NCI-H1417 treated with DMSO at 0.1 percent for 48 hours (cell line): ENCODE results near the gene GNAI2.

ENCODE experiments used
- DNase-seq: peaks from one replicate; lab custom pipeline; 2025; lab: John Stamatoyannopoulos, UW

Gene GNAI2

DNA sequence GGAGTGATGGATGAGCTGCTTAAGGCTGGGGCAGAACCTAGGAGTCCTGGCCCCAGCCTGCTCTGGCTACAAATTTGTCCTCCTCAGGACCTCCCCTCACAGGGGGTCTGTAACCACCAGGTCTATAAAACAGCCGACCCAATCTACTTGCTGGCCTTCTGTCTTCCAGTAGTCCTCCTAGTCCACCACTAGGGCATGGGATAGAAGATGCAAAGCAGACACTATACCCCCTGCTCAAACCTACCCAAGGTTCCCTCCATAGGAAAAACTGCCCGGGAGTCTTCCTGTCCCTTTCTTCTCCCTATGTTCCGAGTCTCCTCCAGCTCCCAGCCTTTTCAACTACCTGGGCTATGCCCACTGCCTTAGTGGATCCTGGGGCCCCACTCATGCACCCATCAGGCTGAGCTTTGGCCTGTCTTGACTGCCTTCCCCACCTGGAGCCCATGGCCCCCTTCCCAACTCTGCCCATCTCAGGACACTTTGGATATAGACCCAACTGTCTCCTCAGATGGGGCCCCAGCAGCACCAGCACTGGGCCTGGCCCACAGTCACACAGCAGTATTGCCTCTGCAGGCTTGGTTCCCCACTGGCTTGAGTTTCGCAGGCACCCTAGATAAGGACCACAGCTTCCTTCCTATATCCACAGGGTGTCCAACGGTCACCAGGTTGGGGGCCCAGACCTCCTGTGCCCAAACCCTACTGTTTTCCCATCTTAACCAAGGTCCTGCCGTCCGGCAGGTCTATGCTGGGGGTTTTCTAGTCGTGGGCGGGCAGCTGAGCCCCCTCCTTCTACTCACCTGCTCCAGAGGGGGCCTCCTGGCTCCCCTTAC is 62.1 kb downstream of the GNAI2 start:
- DNase-seq, result no peak

DNA sequence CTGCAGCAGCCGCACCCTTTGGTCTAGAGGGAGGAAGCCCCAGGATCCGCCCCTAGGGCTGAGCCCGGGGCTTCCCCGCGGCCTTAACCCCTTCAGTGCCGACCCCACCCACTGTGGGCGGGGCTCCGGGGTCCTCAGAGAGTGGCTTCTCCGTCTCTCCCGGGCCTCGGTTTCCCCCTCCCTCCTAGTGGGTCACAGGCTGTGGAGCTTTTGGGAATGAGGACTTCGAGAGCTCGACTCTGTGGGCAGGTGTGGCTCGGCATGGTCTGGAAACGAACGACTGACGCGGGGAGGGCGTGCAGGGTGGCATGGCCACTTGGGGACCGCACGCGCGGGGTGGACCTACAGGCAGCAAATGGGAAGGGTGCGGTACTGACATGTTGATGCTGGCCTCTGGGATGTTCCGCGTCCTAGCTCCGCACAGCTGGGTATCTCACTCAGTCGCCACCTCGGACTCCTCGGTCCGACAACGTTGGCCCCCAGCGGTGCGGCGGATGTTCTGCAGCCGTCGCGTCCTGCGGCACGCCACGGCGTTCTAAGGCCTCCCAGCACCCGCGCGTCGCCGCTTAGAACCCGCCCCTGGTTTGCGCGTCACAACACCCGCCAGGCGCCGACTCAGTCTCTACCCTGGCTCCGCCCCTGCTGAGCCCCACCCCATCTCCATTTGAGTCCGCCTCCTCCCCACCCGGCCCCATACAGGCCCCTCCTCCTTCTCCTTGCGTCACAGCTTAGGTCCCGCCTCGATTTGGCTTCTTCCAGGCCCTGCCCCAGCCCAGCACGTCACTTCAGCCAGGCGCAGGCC is 63.0 kb downstream of the GNAI2 start, which contains the start of the genes HYAL3 and NAA80:
Gene HYAL3, minus strand, starts transcription at position 570 of the 802 bp plus-strand sequence. CDS start 3,803 bp downstream, outside the sequence.
Gene NAA80, minus strand, starts transcription at position 570 of the 802 bp plus-strand sequence. CDS start 1,942 bp downstream, outside the sequence.
- peak; percentile 69 for DNase-seq

DNA sequence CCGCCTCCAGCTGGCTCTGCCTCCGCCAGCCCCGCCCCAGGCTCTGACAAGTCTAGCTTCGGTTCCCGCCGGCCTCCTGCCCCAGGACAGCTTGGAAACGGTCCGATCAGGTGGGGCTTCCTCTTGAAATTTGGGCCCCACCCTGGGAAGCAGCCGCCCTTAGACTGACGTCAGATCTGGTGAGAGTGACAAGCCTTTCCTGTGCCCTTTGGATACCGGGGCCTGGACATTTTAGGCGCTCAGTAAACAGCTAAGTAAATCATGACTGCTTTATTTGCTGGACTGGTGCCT is 63.6 kb downstream of the GNAI2 start:
- no peak for DNase-seq

DNA sequence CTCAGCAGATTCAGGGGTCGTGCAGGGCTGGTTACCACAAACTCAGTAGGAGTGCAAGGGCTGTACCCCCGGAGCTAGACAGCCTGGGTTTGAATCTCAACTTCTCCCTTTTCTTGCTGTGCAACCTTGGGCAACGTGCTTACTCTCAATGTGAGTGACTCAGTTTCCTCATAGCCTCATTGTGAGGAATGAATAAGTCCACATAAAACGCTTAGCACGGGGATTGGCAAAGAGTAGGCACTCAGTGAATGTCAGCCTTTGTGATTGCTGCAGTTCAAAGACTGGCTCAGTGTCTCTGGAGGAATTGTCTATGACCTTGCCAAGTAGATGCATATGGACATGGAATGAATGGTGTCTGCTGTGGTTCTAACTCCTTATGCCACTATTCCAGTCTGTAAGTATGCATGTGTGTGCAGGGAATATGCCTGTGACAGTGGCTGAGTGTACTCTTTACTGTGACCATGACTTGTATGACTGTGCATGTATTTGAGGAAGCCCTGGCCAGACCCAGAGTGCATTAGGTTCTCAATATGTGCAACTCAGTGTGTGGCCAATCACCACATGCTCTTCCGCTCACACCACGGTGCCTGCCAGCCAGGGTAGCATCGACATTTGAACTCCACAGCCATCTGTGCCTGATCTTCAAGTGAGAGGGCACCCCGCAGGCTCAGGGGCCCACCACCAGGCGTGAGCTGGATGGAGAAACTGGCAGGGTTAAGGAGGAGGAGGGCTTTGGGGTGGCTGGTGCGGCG is 64.1 kb downstream of the GNAI2 start:
- no peak for DNase-seq

DNA sequence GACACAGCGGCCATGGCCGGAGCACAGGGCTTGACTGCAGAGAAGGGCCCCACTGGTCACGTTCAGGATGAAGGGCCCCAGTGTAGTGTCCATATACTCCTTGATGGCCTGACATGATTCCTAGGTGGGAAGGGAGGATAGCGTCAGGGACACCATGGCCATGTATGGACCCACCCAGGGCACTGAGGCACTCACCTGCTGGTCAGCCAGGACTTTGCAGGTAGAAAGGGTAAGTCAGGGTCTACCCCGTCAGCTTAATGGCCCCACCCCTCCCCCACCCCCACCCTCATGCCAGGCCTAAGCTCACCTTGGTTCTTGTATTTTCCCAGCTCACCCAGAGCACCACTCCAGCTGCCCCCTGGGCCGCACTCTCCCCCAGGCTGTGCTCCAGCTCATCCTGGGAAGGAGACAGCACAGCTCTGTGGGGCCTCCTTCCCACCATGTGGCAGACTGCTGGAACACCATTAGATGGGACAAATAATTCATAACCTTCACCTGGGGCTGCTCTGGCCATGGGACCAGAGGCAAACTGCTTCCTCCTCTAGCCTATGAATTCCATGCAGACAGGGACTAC is 64.8 kb downstream of the GNAI2 start:
- DNase-seq, result no peak

DNA sequence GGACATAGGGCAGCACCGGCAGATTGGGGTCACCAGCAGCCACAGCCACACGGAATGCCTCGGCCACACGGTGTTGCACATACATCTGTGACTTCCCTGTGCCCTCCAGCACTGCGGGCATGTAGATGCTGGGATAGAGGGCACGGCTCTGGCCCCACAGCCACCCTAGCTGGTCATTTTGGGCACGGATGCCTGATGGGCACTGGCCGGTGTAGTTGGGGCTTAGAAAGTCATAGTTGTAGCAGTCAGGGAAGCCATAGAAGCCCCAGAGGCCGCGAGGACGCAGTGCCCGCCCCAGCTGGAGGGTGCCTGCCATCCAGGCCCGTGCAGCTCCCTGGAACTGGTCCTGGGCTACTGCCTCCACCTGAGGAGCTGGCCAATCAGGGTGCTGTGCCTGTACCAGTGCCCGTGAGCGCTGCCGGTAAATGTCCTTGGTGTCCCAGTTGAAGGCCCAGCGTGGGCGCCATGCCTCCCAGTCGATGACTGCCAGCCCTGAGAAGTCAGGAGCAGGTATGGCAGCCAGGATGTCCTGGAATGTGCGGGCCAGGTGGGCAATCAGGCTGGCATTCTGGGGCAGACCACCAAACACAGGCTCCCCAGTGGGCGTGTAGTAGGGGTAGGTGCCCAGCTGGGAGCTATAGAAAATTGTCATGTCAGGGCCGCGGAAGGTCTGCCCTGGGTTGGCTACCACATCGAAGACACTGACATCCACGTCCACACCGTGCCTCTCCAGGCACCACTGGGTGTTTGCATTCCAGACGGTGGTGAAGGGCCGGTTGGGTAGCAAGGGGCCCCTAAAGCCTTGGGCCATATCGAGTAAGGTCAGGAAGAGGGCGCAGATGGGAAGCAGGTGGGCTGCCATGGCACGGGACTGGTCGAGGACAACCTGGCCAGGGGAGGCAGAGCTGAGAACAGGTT is 66.3 kb downstream of the GNAI2 start:
- DNase-seq, result no peak

DNA sequence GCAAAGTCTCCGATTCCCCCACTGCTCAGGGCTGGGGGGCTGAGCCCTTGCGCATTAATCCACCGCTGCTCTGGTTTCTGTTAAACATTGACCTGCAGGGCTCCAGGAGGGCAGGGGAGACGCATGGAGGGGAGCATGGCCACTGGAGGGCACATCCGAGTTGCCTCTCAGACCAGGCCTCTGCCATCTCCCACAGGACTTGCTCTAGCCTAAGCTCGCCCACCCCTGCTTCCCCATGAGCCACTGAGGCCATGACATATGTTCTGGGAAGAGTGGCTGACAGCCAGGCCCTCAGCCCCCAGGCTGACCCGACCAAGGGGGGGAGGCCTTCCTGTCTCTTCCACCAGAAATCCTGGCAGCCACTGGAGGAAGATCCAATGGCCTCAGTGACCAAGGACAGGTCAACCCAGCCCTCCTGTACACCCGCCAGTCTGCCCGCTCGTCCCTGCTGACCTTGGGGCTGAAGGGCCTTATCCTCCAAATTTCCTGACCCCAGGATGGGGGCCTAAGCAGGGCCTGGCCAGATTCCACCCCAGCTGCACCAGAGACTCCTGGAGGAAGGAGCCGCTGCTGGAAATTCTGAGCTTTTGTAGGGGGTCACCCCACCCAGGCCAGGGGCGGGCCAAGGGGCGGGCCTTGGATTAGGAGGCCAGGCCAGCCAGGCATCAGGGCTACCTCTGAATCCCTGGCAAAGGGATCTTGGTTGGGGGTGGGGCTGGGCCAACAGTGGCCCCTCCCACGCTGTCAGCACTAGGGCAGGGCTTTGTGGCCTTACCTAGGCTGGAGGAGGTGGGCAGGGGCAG is 67.2 kb downstream of the GNAI2 start, which contains the start of gene HYAL1:
Gene HYAL1, minus strand, starts transcription at position 562 of the 803 bp plus-strand sequence. CDS start 618 bp downstream, outside the sequence.
- DNase-seq, result no peak

DNA sequence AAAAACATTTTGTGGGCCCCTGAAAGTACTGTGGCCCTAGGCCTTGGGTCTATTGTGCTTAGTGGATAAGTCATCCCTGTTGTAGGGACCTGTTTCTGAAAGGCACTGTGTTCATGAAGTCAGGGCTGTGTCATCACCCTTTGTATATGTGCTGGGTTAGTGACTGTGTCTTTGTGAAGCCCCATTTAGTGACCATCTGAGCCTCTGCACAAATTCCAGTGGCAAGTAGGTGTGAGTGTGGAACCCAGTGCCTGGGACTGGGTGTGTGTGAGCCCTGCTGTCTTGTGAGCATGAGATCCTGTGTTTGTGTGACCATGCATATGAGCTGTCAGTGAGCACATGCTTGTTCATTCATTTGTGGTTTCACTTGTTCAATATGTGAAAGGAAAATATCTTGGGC is 68.6 kb downstream of the GNAI2 start:
- DNase-seq, result no peak
